ENCODE data around the gene PROK2.

- TF ChIP-seq CTCF (conservative IDR thresholded peaks at IDR 0.05) (no peak), ZFX (IDR thresholded peaks at IDR 0.05) (no peak)
Measured at GRCh38 chr3:71810056-71810455, 25.1 kb upstream of the PROK2 start.

Measured in C4-2B (cell line).